H7 (cell line): ENCODE data around the gene ARX. TPM values are rescaled to one million over a fixed set of nuclear protein-coding genes. Genes with fewer than 3 reads are reported as not detected.

Experiments used
- DNase-seq: peaks from one replicate; pipeline ENCODE4 v3.0.0; 2012
- H3K27me3 ChIP-seq: 2 replicates; pipeline ENCODE4 v1.6.0; 2011; ENCODE audit warnings: mild to moderate bottlenecking, low read length; ENCODE audit not compliant: control insufficient read depth, insufficient read depth
- H3K36me3 ChIP-seq: replicated peaks from 2 replicates; pipeline ENCODE4 v1.5.1; 2011; ENCODE audit warnings: low read length; ENCODE audit not compliant: control insufficient read depth, insufficient read depth
- H3K4me3 ChIP-seq: 2 replicates; pipeline ENCODE4 v1.5.1; 2011; ENCODE audit warnings: low read depth, mild to moderate bottlenecking, control low read depth, low read length, moderate library complexity; ENCODE audit not compliant: insufficient read depth
- total RNA-seq: library from RNA; depleted of rRNA; stranded (reverse); fragments of >200 nt; shearing (Covaris generic); gene quantifications from 2 replicates; pipeline ENCODE4 v1.2.3, GENCODE V29; 2014

The ARX gene
- total RNA-seq, 1 experiment from 2014 or later: not detected

GRCh38 chrX:25011589-25012432 is 4.0 kb downstream of the ARX start:
- Histone ChIP-seq H3K4me3 (no peak overlapping the region), H3K27me3 (peaks cover 98% of the 10 kb centered on the region), H3K36me3 (no peaks in the 10 kb centered on the region)
- peak; percentile 66 for DNase-seq

GRCh38 chrX:25010784-25011588 is 4.8 kb downstream of the ARX start:
- Histone ChIP-seq H3K27me3 (peaks cover 98% of the 10 kb centered on the region), H3K36me3 (no peaks in the 10 kb centered on the region), H3K4me3 (no peak overlapping the region)
- peak; percentile 71 for DNase-seq

GRCh38 chrX:25009407-25009806 is 6.4 kb downstream of the ARX start:
- DNase-seq: peak; percentile 18
- Histone ChIP-seq H3K27me3 (peaks cover 99% of the 10 kb centered on the region), H3K36me3 (no peaks in the 10 kb centered on the region), H3K4me3 (no peak overlapping the region)

GRCh38 chrX:25007059-25008053 is 8.4 kb downstream of the ARX start:
- peaks cover 99% of the 10 kb centered on the region for H3K27me3 ChIP-seq
- H3K36me3 ChIP-seq: no peaks in the 10 kb centered on the region
- H3K4me3 ChIP-seq: peak overlapping the region; percentile 29
- peak; percentile 88 for DNase-seq

GRCh38 chrX:25006586-25007058 is 9.1 kb downstream of the ARX start:
- Histone ChIP-seq H3K27me3 (peaks cover 99% of the 10 kb centered on the region), H3K36me3 (no peaks in the 10 kb centered on the region), H3K4me3 (no peak overlapping the region; the same call in 1 of the 2 replicates)
- DNase-seq: peak; percentile 57

- Histone ChIP-seq H3K36me3 (no peaks in the 10 kb centered on the region), H3K27me3 (peaks cover 99% of the 10 kb centered on the region), H3K4me3 (peak overlapping the region; percentile 17)
- peak; percentile 74 for DNase-seq
Observed at GRCh38 chrX:25005382-25006185, 10.2 kb downstream of the ARX start.

- peak overlapping the region; percentile 17 for H3K4me3 ChIP-seq
- peaks cover 99% of the 10 kb centered on the region for H3K27me3 ChIP-seq
- no peaks in the 10 kb centered on the region for H3K36me3 ChIP-seq
- DNase-seq: peak; percentile 87
Observed at GRCh38 chrX:25005034-25005381, 10.8 kb downstream of the ARX start.

- DNase-seq: peak; percentile 78
- peaks cover 98% of the 10 kb centered on the region for H3K27me3 ChIP-seq
- H3K36me3 ChIP-seq: no peaks in the 10 kb centered on the region
- H3K4me3 ChIP-seq: peak overlapping the region; percentile 17
Observed at GRCh38 chrX:25004485-25005032, 11.2 kb downstream of the ARX start.

GRCh38 chrX:25004040-25004439 is 11.7 kb downstream of the ARX start:
- peak; percentile 71 for DNase-seq
- Histone ChIP-seq H3K4me3 (no peak overlapping the region), H3K27me3 (peaks cover 95% of the 10 kb centered on the region), H3K36me3 (no peaks in the 10 kb centered on the region)

- Histone ChIP-seq H3K4me3 (peak overlapping the region; percentile 39), H3K36me3 (no peaks in the 10 kb centered on the region), H3K27me3 (peaks cover 92% of the 10 kb centered on the region)
- peak; percentile 87 for DNase-seq
Observed at GRCh38 chrX:25003066-25003849, 12.5 kb downstream of the ARX start.

- Histone ChIP-seq H3K27me3 (peaks cover 86% of the 10 kb centered on the region), H3K4me3 (peak overlapping the region; percentile 39), H3K36me3 (no peaks in the 10 kb centered on the region)
- peak; percentile 86 for DNase-seq
Observed at GRCh38 chrX:25002661-25003020, 13.1 kb downstream of the ARX start.

- peak overlapping the region; percentile 39 for H3K4me3 ChIP-seq
- H3K36me3 ChIP-seq: no peaks in the 10 kb centered on the region
- peaks cover 80% of the 10 kb centered on the region for H3K27me3 ChIP-seq
- peak; percentile 89 for DNase-seq
Observed at GRCh38 chrX:25001808-25002660, 13.7 kb downstream of the ARX start.
